ENCODE measurements around the gene NTRK1. TPM values are rescaled to one million over a fixed set of nuclear protein-coding genes. Genes with fewer than 3 reads are reported as not detected.

NTRK1 gene
- total and polyA plus RNA-seq, 2 donors (not counting 1 experiment from before 2014, with no cell fraction given), result not detected

DNA sequence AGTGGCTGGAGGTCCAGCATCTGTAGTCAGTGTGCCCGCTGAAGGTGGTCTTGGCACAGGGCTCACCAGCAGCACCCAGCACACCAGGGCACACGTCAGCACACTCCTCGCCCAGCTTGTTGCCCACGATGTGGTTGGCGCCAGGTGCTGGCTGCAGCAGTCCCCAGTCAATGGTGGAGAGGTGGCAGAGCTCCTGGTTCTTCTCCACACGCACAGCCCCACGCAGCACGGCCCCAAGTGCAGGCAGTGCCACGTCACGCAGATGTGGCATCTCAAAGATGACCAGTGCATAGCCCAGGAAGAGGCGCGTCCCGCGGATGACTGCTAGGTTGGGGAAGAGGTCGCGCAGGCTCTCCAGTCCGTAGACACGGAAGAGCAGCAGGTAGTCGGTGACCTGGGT, 6.9 kb upstream of the NTRK1 start:
- no peak for TF ChIP-seq EZH2 (IDR thresholded peaks at IDR 0.05; ENCODE audit: borderline replicate concordance, insufficient read depth, low read depth, low read length, poor library complexity, severe bottlenecking)
- TF ChIP-seq, protein P1, sequence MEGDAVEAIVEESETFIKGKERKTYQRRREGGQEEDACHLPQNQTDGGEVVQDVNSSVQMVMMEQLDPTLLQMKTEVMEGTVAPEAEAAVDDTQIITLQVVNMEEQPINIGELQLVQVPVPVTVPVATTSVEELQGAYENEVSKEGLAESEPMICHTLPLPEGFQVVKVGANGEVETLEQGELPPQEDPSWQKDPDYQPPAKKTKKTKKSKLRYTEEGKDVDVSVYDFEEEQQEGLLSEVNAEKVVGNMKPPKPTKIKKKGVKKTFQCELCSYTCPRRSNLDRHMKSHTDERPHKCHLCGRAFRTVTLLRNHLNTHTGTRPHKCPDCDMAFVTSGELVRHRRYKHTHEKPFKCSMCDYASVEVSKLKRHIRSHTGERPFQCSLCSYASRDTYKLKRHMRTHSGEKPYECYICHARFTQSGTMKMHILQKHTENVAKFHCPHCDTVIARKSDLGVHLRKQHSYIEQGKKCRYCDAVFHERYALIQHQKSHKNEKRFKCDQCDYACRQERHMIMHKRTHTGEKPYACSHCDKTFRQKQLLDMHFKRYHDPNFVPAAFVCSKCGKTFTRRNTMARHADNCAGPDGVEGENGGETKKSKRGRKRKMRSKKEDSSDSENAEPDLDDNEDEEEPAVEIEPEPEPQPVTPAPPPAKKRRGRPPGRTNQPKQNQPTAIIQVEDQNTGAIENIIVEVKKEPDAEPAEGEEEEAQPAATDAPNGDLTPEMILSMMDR (IDR thresholded peaks at IDR 0.05), result no peak
- WGBS (ENCODE audit: insufficient coverage), result 93% methylated on average over 19 of the region's 19 CpGs
- H3K4me2 ChIP-seq (replicated peaks; ENCODE audit: low read depth, low read length, poor library complexity, severe bottlenecking), result no peak overlapping the region
- no peaks in the 10 kb centered on the region for H3K36me3 ChIP-seq (replicated peaks in 1 of 2; ENCODE audit: control extremely low read depth in 1 of 2, control insufficient read depth in 1 of 2, extremely low read depth in 1 of 2, insufficient read depth in 2 of 2, low read length in 1 of 2)
- no peaks in the 10 kb centered on the region for H3K79me2 ChIP-seq (ENCODE audit: control insufficient read depth, insufficient read depth, low read length)
- no peaks in the 10 kb centered on the region for H4K20me1 ChIP-seq (ENCODE audit: control insufficient read depth, insufficient read depth, low read length, poor library complexity, severe bottlenecking)
- H3K4me3 Mint-ChIP-seq, result no peak overlapping the region
- no peak overlapping the region for H3K4me3 ChIP-seq (ENCODE audit: control extremely low read depth in 1 of 5, extremely low read depth in 1 of 5, insufficient read depth in 1 of 5, low read depth in 2 of 5, low read length in 4 of 5)
- intact Hi-C loops (cut with micrococcal nuclease), result no loop called here
- H3K9me3 ChIP-seq (ENCODE audit: control extremely low read depth in 1 of 3, control insufficient read depth in 2 of 3, insufficient read depth in 1 of 3, low read length in 2 of 3), result no peaks in the 10 kb centered on the region
- H3K27ac Mint-ChIP-seq, result no peak overlapping the region
- ATAC-seq (ENCODE audit: low read depth) (no peak), DNase-seq (no peak)
- no peak overlapping the region for H3K9ac ChIP-seq (ENCODE audit: low read length)
- H3K4me1 Mint-ChIP-seq, result peaks cover 7% of the 10 kb centered on the region
- ChIA-PET CTCF (interaction anchor here (1.3 to 1.6 kb wide), 2 partner anchors 58 to 164 kb away, joined by 3 to 6 read pairs; no protein-coding TSS in a partner anchor), POLR2A (no interaction called here)
- peaks cover 0 to 28% (median 10%) of the 10 kb centered on the region in 4 experiments for H3K27me3 ChIP-seq (replicated peaks in 1 of 4; ENCODE audit: control extremely low read depth in 1 of 4, control insufficient read depth in 3 of 4, insufficient read depth in 4 of 4, low read length in 3 of 4)
- peaks cover 63% of the 10 kb centered on the region for H3K27me3 Mint-ChIP-seq
- H3K9me3 Mint-ChIP-seq (ENCODE audit: insufficient read depth), result no peaks in the 10 kb centered on the region
- no peak overlapping the region for H3K27ac ChIP-seq (ENCODE audit: low read length in 2 of 2)
- H2AFZ ChIP-seq (ENCODE audit: insufficient read depth, low read depth, low read length, poor library complexity, severe bottlenecking), result no peak overlapping the region
- H3K4me1 ChIP-seq (ENCODE audit: control insufficient read depth in 2 of 2, insufficient read depth in 2 of 2, low read length in 2 of 2), result peaks cover 0 to 3% of the 10 kb centered on the region in 2 donors

DNA sequence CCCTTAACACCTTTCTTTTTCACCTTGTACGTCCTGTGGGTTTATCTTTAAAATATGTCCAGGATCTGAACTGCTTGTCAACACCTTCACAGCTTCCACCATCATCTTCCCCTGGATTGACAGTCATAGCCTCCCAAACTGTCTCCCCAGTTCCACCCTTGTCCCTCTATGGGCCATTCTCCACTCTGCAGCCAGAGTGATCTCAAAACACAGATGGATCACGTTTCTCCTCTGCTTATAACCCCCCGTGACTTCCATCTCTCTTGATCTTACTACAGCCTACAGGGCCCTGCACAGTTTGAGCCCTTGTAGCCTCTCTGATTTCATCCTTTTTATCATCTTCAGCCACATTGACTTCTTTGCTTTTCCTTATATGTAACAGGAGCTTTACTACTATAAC, 6.0 kb upstream of the NTRK1 start:
- H3K79me2 ChIP-seq (ENCODE audit: control insufficient read depth, insufficient read depth, low read length), result no peaks in the 10 kb centered on the region
- no peaks in the 10 kb centered on the region for H4K20me1 ChIP-seq (ENCODE audit: control insufficient read depth, insufficient read depth, low read length, poor library complexity, severe bottlenecking)
- Mint-ChIP-seq H3K4me1 (peaks cover 4% of the 10 kb centered on the region), H3K27me3 (peaks cover 58% of the 10 kb centered on the region), H3K27ac (no peak overlapping the region), H3K4me3 (no peak overlapping the region), H3K9me3 (ENCODE audit: insufficient read depth) (no peaks in the 10 kb centered on the region)
- intact Hi-C loops (cut with micrococcal nuclease), result no loop called here
- POLR2A ChIA-PET, result no interaction called here
- DNase-seq (no peak), ATAC-seq (ENCODE audit: low read depth) (no peak)
- no peaks in the 10 kb centered on the region for H3K36me3 ChIP-seq (replicated peaks in 1 of 2; ENCODE audit: control extremely low read depth in 1 of 2, control insufficient read depth in 1 of 2, extremely low read depth in 1 of 2, insufficient read depth in 2 of 2, low read length in 1 of 2)
- peaks cover 0 to 31% (median 12%) of the 10 kb centered on the region in 4 experiments for H3K27me3 ChIP-seq (replicated peaks in 1 of 4; ENCODE audit: control extremely low read depth in 1 of 4, control insufficient read depth in 3 of 4, insufficient read depth in 4 of 4, low read length in 3 of 4)
- H3K4me1 ChIP-seq (ENCODE audit: control insufficient read depth in 2 of 2, insufficient read depth in 2 of 2, low read length in 2 of 2), result peaks cover 5% of the 10 kb centered on the region in 2 donors
- CTCF ChIA-PET, result interaction anchor here (0.9 kb wide), 1 partner anchor 32 kb away, joined by 3 read pairs; no protein-coding TSS in a partner anchor
- H3K27ac ChIP-seq (ENCODE audit: low read length in 2 of 2), result no peak overlapping the region
- 63% methylated on average over 3 of the region's 3 CpGs for WGBS (ENCODE audit: insufficient coverage)
- no peak overlapping the region for H3K4me3 ChIP-seq (ENCODE audit: control extremely low read depth in 1 of 5, extremely low read depth in 1 of 5, insufficient read depth in 1 of 5, low read depth in 2 of 5, low read length in 4 of 5)
- H2AFZ ChIP-seq (ENCODE audit: insufficient read depth, low read depth, low read length, poor library complexity, severe bottlenecking), result no peak overlapping the region
- no peak overlapping the region for H3K4me2 ChIP-seq (replicated peaks; ENCODE audit: low read depth, low read length, poor library complexity, severe bottlenecking)
- no peak overlapping the region for H3K9ac ChIP-seq (ENCODE audit: low read length)
- no peaks in the 10 kb centered on the region for H3K9me3 ChIP-seq (ENCODE audit: control extremely low read depth in 1 of 3, control insufficient read depth in 2 of 3, insufficient read depth in 1 of 3, low read length in 2 of 3)
- TF ChIP-seq EZH2 (IDR thresholded peaks at IDR 0.05; ENCODE audit: borderline replicate concordance, insufficient read depth, low read depth, low read length, poor library complexity, severe bottlenecking), result no peak
- TF ChIP-seq, protein P1 (IDR thresholded peaks at IDR 0.05), result no peak

Measured in B cell (primary cell).